Left lung (tissue), 10 donors: ENCODE measurements around the gene DENND6A. TPM values are rescaled to one million over a fixed set of nuclear protein-coding genes. Genes with fewer than 3 reads are reported as not detected.
A peak's percentile ranks its signal among the peaks of the same experiment; 100 is the strongest.

Source experiments
- ATAC-seq: fragments of 200-7000 bp; cut with Tn5 transposase; one replicate; pipeline ENCODE4 v1.9.1; 2020; ENCODE audit warnings: moderate library complexity
- DNase-seq, 4 donors: peaks; one replicate each; pipeline ENCODE4 v3.0.0-alpha.2; 2013 to 2020
- H3K27ac ChIP-seq, 2 donors: fragments of 200-600 bp; sonication (generic) in 1 of 2; one replicate each; pipeline versions ENCODE4 v1.5.0 to v1.8.0; 2020 to 2021
- H3K27me3 ChIP-seq, 2 donors: fragments of 200-600 bp; sonication (generic) in 1 of 2; one replicate each; pipeline versions ENCODE4 v1.5.0 to v1.8.0; 2020 to 2021
- H3K36me3 ChIP-seq, 2 donors: fragments of 200-600 bp; sonication (generic) in 1 of 2; one replicate each; pipeline versions ENCODE4 v1.5.0 to v1.8.0; 2020 to 2021
- H3K4me1 ChIP-seq, 2 donors: fragments of 200-600 bp; one replicate each; pipeline ENCODE4 v1.8.0; 2021
- H3K4me3 ChIP-seq, 2 donors: fragments of 200-600 bp; sonication (generic) in 1 of 2; one replicate each; pipeline versions ENCODE4 v1.5.0 to v1.8.0; 2020 to 2021; ENCODE audit warnings: mild to moderate bottlenecking in 1 of 2
- H3K9me3 ChIP-seq, 2 donors: fragments of 200-600 bp; sonication (generic) in 1 of 2; one replicate each; pipeline versions ENCODE4 v1.5.0 to v1.8.0; 2020 to 2021
- intact Hi-C, 2 donors: fragments of 100-400 bp; cut with DNase I; formaldehyde crosslinking; loops; one replicate each; pipeline versions ENCODE4 v1.11.2 to v1.14.2; 2022
- polyA plus RNA-seq, 6 donors: library from polyadenylated mRNA; unstranded; fragments of 120-200 nt; gene quantifications; one replicate each; pipeline ENCODE4 v1.2.1, GENCODE V29; 2013; ENCODE audit not compliant: insufficient read length in 6 of 6
- total RNA-seq, 2 donors: library from RNA; stranded (reverse); fragmentation: NEBNext Ultra II Directional; extraction: Animal tissue kit (Norgen Biotek cat#: 25700); gene quantifications; one replicate each; pipeline ENCODE4 v1.2.1, GENCODE V29; 2021
- TF ChIP-seq, protein P1 (sequence below), 2 donors: fragments of 200-600 bp; sonication (generic) in 1 of 2; IDR thresholded peaks; one replicate each; pipeline versions ENCODE4 v1.5.0 to v1.8.0; 2021; ENCODE audit warnings: antibody characterized with exemption in 2 of 2
- donor health status: DM: no; HTN: yes; CAD: no.
- donor health status: DM: no; HTN: no; CAD: no.

Gene DENND6A
- total and polyA plus RNA-seq, 8 donors = 21.8 to 38.7 (median 31.6) TPM

DNA sequence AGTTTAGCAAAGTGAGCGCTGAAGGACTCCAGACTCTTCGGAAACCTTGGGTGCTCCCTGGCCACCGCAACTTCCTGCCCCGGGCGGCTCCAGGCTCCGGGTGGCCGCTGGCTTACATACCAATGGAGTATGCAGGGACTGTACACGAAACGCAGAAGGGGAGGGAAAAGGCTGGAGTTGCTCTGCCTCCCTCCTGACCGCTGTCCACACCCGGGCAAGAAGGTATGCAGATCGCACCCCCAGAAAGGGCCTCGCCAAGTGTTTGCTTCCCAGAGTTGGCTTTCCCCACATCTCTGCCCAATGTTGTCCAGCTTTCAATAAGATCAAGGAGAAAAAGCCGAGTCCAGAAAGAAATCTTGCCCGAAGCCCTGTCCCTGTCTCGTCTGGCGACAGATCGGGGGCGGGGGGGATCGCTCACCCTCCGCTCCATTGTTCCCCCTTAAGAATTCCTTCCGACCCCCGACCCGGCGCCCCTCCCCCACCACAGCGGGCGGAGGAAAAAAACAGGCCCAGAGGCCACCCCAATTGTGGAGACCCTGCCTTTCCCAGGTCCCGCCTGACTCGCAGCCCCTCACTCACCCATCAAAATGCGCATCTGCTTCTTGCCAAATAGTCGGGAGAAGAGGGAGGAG lies 96.3 kb downstream of the DENND6A start:
- TF ChIP-seq, protein P1, sequence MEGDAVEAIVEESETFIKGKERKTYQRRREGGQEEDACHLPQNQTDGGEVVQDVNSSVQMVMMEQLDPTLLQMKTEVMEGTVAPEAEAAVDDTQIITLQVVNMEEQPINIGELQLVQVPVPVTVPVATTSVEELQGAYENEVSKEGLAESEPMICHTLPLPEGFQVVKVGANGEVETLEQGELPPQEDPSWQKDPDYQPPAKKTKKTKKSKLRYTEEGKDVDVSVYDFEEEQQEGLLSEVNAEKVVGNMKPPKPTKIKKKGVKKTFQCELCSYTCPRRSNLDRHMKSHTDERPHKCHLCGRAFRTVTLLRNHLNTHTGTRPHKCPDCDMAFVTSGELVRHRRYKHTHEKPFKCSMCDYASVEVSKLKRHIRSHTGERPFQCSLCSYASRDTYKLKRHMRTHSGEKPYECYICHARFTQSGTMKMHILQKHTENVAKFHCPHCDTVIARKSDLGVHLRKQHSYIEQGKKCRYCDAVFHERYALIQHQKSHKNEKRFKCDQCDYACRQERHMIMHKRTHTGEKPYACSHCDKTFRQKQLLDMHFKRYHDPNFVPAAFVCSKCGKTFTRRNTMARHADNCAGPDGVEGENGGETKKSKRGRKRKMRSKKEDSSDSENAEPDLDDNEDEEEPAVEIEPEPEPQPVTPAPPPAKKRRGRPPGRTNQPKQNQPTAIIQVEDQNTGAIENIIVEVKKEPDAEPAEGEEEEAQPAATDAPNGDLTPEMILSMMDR (IDR thresholded peaks at IDR 0.05) = no peak
- Histone ChIP-seq H3K4me3 (peak overlapping the region; percentile 70 to 77), H3K27me3 (no peaks in the 10 kb centered on the region), H3K4me1 (peaks cover 35 to 58% of the 10 kb centered on the region in 2 donors), H3K36me3 (peaks cover 0 to 6% of the 10 kb centered on the region in 2 donors), H3K9me3 (no peaks in the 10 kb centered on the region), H3K27ac (peak overlapping the region; percentile 97 to 99)
- DNase-seq (peak; percentile 72 to 95 (median 84)), ATAC-seq (peak; percentile 74)
- intact Hi-C loops = no loop called here

DNA sequence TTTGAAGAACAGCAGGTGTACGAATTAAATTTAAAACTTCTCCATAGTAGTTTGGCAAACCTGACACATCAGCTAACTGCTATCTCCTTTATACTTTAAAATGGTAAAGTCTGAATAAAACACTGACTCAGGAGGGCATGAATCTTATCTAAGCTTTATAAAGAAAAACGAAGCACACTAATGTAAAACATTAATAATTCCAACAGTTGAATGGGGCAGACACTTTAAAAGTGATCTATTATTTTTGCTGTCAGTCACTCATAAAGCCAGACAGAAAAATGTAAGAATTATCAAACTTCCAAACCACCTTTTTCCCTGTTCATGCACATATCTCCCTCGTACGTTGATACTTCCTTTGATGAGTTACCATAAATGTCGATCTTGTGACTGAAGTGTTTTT lies 98.3 kb downstream of the DENND6A start:
- no peaks in the 10 kb centered on the region for H3K9me3 ChIP-seq
- peaks cover 0 to 6% of the 10 kb centered on the region in 2 donors for H3K36me3 ChIP-seq
- no peaks in the 10 kb centered on the region for H3K27me3 ChIP-seq
- peak overlapping the region; percentile 70 to 77 for H3K4me3 ChIP-seq
- H3K27ac ChIP-seq = peak overlapping the region; percentile 97 to 99
- H3K4me1 ChIP-seq = peaks cover 35 to 58% of the 10 kb centered on the region in 2 donors
- TF ChIP-seq, protein P1 (IDR thresholded peaks at IDR 0.05) = no peak
- DNase-seq (no peak), ATAC-seq (no peak)
- intact Hi-C loops = no loop called here

DNA sequence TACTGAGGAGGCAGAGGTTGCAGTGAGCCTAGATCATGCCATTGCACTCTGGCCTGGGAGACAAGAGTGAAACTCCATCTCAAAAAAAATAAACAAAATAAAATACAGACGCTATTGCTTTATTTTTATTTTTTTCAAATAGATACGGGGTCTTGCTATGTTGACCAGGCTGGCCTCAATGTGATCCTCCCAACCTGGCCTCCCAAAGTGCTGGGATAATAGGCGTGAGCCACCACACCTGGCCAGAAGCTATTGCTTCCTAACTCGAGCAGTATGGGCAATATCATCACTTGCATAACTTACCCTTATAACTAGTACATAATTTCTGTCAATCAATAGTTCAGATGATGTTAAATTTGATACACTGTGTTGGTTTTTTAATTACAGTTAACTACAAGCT lies 98.7 kb downstream of the DENND6A start:
- no peak overlapping the region for H3K27ac ChIP-seq
- H3K9me3 ChIP-seq = no peaks in the 10 kb centered on the region
- no peaks in the 10 kb centered on the region for H3K27me3 ChIP-seq
- ATAC-seq (no peak), DNase-seq (no peak)
- peaks cover 32 to 54% of the 10 kb centered on the region in 2 donors for H3K4me1 ChIP-seq
- peaks cover 0 to 6% of the 10 kb centered on the region in 2 donors for H3K36me3 ChIP-seq
- H3K4me3 ChIP-seq = peak overlapping the region in 1 of 2 donors; percentile 70
- TF ChIP-seq, protein P1 (IDR thresholded peaks at IDR 0.05) = no peak
- intact Hi-C loops = no loop called here

DNA sequence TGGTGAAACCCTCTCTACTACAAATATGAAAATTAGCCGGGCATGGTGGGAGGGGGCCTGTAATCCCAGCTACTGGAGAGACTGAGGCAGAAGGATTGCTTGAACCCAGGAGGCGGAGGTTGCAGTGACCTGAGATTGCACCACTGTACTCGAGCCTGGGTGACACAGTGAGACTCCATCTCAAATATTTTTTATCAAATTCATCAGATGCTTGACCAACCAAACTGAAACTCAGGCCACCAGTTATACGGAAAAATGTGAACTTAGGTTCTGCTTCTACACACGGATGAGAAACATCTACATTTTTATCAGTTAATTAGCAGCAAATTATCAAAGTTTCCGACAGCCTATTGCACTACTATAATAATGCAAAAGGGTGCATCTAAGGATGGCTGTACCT lies 100.6 kb downstream of the DENND6A start:
- intact Hi-C loops = no loop called here
- H3K36me3 ChIP-seq = peaks cover 0 to 12% of the 10 kb centered on the region in 2 donors
- no peaks in the 10 kb centered on the region for H3K9me3 ChIP-seq
- no peak for ATAC-seq
- DNase-seq = no peak
- H3K4me1 ChIP-seq = peaks cover 25 to 55% of the 10 kb centered on the region in 2 donors
- H3K4me3 ChIP-seq = no peak overlapping the region
- TF ChIP-seq, protein P1 (IDR thresholded peaks at IDR 0.05) = no peak
- no peaks in the 10 kb centered on the region for H3K27me3 ChIP-seq
- no peak overlapping the region for H3K27ac ChIP-seq

DNA sequence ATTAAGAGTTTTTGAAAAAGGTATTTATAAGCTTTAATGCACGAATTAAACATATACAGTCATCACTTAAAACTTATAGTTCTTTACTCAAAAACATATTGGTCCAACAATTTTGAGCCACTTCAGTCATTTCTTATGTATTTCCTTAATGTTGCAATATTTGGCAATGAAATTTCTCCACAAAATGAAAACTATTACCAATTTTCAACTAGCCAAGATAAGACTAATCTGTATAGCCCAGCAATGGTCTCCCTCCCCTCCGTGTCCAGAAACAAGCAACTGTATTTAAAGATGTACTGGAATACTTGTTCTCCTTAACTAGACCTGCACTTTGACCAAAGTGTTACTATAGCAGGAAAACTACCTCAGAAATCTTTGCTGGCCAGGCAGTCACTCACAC lies 105.0 kb downstream of the DENND6A start:
- peaks cover 0 to 31% of the 10 kb centered on the region in 2 donors for H3K36me3 ChIP-seq
- H3K27ac ChIP-seq = no peak overlapping the region
- no peak overlapping the region for H3K4me3 ChIP-seq
- TF ChIP-seq, protein P1 (IDR thresholded peaks at IDR 0.05) = no peak
- H3K27me3 ChIP-seq = no peaks in the 10 kb centered on the region
- intact Hi-C loops = no loop called here
- ATAC-seq (no peak), DNase-seq (no peak)
- H3K4me1 ChIP-seq = peaks cover 12 to 49% of the 10 kb centered on the region in 2 donors
- H3K9me3 ChIP-seq = no peaks in the 10 kb centered on the region
